Heart left ventricle (tissue), 13 donors: ENCODE measurements around the gene C10orf143.

Experiments used
- POLR2A ChIP-seq, 2 donors: fragments of 450-650 bp; IDR thresholded peaks; one replicate each; pipeline ENCODE4 v1.6.1; 2017; ENCODE audit warnings: antibody characterized with exemption in 2 of 2, mild to moderate bottlenecking in 2 of 2, moderate library complexity in 2 of 2
- TF ChIP-seq, protein P1 (sequence below), 12 donors: fragments of 200-600 bp; sonication (generic) in 4 of 12; IDR thresholded peaks; one replicate each; pipeline versions ENCODE4 v1.5.0 to v1.8.0; 2018 to 2022; ENCODE audit warnings: antibody characterized with exemption in 12 of 12, mild to moderate bottlenecking in 5 of 12
- donor health status: ischemic (EF 13 %, LVEDD 7.1; RV severe dilation, severe dysfunction).
- donor health status: DM: no; HTN: yes; CAD: no.
- donor health status: DM: no; HTN: no; CAD: no.
- donor health status: ischemic (EF 25% LVEDD 6.9; RV normal size, moderate dysfunction).
- donor health status: ischemic (EF 25% LVEDD 5.7; RV mildly dilated, moderate dysfunction).
- donor health status: ischemic (EF 35%, LVEDD 5.7; RV mildly dilated, moderate dysfunction).
- donor health status: nonischemic (EF 11% LVEDD 7.7; RV severe dilation, severe dysfunction).
- donor health status: DM: yes; HTN: yes; CAD: no.
- donor health status: PGD.
- donor health status: ischemic (EF 29% LVEDD 5.4; RV normal size, mild dysfunction).
- donor health status: nonischemic (EF 23%, LVEDD 6.1; RV moderate dilation, normal function).

DNA sequence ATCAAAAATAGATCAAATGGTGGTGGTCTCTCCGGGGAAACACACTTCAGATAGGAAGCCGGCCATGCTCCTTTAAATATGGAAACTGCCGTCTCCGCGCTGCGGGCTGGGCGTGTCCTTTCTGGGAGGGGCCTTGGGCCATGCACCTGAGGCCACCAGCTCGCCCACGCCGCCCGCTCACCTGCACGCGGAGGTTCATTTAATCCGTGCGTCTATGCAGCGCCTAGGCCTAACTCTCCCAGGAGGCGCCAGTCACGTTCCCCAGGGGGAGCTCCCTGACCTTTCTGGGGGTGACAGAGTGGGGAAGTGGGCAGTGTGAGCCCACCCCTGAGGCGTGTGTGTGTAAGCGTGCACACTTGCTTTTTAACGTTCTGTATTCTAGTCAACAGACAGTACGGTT is 64.0 kb downstream of the C10orf143 start:
- TF ChIP-seq, protein P1, sequence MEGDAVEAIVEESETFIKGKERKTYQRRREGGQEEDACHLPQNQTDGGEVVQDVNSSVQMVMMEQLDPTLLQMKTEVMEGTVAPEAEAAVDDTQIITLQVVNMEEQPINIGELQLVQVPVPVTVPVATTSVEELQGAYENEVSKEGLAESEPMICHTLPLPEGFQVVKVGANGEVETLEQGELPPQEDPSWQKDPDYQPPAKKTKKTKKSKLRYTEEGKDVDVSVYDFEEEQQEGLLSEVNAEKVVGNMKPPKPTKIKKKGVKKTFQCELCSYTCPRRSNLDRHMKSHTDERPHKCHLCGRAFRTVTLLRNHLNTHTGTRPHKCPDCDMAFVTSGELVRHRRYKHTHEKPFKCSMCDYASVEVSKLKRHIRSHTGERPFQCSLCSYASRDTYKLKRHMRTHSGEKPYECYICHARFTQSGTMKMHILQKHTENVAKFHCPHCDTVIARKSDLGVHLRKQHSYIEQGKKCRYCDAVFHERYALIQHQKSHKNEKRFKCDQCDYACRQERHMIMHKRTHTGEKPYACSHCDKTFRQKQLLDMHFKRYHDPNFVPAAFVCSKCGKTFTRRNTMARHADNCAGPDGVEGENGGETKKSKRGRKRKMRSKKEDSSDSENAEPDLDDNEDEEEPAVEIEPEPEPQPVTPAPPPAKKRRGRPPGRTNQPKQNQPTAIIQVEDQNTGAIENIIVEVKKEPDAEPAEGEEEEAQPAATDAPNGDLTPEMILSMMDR (IDR thresholded peaks at IDR 0.05) = no peak
- no peak for TF ChIP-seq POLR2A (IDR thresholded peaks at IDR 0.05)
